GM18511 (cell line): ENCODE data around the gene CCDC187.

Experiments used
- ATAC-seq: cut with Tn5 transposase; IDR thresholded peaks from one replicate; pipeline ENCODE4 v1.9.1; 2021; ENCODE audit warnings: mild to moderate bottlenecking, moderate library complexity; ENCODE audit not compliant: unreplicated experiment

Gene CCDC187

DNA sequence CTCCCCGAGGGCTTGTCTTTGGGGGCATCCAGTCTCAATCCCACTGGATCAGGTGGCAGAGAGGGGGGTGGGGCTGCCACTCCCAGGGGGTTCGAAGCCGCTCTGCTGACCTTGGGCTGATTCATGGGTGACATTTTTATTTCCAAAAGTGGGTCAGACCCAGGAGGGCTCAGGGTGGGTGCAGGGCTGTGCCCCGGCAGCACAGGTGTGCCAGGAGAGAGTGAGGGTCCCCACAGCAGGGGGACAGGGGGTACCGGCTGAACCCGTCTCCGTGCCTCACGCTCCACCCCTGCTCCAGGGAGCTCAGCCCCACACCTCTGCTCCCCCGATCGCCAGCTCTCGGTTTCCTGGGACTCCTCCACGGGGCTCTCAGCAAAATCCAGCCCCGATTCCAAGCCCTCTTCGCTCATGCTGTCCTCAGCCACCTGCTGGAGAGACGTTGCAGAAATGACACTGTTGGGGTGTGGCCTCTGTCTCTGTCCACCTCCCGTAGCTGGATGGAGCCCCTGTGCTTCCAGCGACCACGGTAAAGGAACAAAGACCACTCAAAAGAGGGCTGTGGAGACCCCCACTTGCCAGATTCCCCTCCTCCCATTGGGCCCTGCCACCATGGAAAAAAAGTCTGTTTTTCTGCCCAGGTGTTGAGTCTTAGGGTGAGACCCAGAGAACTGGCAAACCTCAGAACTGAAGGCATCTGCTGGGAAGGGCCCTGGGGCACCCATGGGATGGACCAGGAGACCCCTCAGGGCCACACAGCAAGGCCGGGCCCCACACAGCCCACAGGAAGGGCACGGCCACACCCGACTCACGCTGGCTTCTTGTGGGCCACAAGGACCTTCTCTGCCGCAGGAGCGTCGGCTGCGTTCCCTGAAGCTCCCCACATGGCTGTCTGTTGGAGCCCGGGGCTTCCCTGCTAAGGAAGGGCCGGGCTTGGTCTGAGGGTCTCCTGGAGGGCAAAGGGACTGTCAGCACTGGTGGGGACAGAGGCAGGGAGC, 47.7 kb downstream of the CCDC187 start:
- no peak for ATAC-seq

DNA sequence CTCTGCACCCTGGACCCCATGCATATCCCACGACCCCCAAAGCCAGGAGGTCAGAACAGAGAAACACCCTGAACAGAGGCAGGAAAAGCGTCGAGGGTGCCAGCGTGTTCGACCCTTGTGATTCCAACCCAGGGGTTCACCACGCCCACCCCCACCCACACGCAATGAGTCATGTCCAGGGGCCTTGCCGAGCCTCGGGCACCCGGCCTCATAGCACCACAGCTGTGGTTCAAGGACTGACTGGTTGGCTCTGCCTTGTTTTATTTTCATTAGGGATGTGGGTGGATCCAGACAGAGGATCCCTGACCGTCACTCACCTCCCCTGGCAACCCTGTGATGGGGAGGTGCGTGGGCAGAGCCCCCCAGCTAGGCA, 48.7 kb downstream of the CCDC187 start:
- ATAC-seq = no peak

DNA sequence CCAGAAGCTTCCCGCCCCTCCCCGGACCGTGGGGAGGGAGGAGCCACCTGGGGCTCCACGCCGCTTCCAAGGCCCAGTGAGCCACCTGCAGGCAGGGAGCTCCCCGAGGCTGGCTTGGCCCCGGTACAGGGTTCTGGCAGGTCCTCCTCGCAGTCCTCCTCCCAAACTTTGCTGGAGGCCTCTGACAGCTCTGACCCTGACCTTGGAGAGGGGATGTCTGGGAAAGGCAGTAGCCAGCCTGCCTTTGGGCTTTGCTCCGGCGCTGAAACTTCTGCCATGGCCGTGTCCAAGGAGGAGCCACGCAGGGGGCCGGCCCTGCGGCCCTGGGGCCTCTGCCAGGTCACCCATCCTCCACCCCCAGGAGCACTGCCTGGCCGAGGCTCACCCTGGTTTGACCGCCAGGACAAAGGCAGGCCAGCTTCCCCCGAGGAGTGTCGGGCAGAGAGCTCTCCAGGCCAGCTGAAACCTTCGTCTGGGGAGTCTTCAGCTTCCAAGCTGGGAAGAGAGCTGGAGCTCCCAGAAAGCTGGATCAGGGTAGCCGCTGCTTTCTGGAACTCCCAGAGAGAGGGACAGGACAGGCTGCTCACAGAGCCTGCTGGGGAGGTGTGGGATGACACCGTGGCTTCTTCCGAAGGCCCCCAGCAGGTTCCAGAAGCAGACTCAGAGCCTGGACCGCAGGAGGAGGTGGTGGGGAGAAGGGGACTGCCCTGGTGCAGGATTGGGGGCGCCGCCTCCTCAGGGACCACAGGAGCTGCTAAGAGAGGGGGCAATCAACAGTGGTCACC, 49.3 kb downstream of the CCDC187 start:
- ATAC-seq = no peak

DNA sequence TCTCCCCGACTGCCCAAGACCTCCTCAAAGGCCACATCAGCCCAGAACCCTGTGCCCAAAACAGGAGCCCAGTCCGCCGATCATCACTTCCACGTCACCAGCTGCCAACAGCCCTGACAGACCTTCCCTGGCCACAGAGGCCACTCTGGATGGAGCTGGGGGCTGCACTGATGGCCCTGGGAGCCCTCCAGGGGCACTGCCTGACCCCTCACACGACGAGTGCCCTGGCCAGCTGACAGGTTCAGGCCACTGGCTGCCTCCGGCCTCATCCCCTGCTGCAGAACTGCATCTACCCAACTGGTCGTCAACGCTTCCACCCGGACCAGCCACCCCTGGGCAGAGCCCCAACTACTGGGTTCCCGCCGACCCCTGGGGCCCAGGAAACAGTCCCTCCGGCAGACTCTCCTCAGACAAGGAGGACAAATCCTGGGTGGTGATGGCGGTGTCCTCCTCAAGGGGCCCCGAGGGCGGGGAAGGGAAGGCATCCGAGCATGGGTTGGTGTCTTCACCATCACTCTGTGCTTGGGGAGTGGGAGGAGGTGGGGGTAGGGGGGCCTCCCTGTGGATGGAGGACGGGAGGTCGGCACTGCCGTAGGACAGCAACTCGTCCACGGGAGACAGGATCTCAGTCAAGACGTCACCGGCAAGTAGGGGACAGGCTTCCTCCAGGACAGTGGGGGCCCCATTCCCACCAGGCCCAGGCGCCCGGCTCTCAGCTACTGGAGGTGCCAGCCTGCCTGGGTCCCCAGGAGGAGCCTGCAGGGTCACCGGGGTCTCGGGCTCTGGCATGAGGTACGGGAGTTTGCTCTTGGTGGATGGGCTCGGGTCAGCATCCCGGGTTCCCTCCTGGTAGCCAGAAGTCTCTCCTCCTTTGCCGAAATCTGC, 50.4 kb downstream of the CCDC187 start:
- no peak for ATAC-seq

DNA sequence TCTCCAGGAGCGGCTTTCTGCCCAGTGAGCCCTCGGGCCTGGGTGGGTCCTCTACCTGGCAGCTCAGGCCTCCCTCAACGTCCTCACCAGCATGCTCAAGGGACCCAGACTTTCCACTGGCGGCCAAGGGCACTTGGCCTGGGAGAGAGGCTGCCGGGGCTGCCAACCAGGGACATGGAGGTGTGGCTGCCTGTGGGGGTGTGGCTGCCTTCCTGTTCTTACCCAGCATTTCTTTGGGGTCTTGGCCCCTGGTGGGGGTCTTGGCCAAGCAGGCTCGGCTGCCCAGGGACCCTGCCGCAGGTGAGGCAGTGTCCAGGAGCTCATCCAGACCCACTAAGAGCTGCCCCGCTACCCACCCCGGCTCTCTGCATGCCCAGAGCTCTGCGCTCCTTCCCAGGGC, 51.0 kb downstream of the CCDC187 start:
- ATAC-seq = no peak

DNA sequence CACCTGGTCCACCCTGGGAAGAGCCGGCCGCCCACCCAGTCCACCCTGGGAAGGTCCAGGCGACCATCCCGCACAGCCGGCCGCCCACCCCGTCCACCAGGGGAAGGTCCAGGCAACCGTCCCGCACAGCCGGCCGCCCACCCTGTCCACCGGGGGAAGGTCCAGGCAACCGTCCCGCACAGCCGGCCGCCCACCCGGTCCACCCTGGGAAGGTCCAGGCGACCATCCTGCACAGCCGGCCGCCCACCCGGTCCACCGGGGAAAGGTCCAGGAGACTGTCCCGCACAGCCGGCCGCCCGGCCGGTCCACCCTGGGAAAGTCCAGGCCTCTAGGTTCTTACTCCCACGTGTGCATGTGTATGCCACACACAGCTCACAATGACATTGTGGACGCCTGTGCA, 51.6 kb downstream of the CCDC187 start:
- ATAC-seq = no peak

DNA sequence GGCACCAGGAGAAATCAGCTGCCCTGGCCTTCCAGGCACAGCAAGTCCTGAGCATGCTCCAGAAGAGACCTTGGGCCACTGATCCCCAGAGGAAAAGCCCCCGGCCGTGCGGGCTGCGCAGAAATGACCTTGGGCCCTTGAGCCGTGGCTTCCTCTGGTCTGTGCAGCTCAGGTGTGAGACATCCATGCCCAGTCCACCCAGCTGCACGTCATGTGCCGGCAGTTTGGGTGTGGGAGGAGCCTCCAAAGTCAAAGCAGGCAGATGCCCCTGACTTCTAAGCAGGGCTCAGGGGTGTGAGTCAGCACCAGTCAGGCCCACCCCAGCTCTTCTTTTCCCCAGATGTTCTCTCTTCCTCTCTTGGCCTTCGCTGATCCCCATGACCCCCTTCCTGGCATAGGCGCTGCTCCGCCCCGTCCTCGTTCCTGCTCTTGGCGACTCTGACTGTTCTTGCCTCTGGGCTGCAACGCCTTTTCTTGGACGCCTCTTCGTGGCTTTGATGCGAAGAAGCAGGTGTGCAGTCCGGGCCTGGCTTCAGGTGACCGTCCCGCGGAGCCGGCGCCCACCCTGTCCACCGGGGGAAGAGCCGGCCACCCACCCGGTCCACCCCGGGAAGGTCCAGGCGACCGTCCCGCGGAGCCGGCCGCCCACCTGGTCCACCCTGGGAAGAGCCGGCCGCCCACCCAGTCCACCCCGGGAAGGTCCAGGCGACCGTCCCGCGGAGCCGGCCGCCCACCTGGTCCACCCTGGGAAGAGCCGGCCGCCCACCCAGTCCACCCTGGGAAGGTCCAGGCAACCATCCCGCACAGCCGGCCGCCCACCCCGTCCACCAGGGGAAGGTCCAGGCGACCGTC, 52.4 kb downstream of the CCDC187 start:
- ATAC-seq = no peak

DNA sequence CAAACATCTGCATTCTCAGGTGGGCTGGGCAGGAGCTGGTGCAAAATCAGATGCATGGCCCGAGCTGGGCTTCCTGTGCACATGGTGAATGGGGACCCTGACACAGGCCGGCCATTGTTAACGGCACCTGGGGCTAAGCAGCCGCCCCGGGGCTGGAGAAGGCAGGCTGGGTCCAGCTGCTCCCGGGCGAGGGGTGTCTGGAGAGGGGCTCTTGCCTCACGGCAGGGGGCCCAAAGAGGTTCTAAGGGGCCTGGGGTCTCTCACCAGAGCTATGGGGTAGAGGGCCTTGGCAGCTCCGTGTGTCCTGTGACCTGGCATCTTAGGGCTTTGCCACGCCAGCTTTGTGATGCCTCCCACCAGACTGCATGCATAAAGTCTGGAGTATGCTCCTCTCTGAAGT, 53.2 kb downstream of the CCDC187 start:
- ATAC-seq = no peak

DNA sequence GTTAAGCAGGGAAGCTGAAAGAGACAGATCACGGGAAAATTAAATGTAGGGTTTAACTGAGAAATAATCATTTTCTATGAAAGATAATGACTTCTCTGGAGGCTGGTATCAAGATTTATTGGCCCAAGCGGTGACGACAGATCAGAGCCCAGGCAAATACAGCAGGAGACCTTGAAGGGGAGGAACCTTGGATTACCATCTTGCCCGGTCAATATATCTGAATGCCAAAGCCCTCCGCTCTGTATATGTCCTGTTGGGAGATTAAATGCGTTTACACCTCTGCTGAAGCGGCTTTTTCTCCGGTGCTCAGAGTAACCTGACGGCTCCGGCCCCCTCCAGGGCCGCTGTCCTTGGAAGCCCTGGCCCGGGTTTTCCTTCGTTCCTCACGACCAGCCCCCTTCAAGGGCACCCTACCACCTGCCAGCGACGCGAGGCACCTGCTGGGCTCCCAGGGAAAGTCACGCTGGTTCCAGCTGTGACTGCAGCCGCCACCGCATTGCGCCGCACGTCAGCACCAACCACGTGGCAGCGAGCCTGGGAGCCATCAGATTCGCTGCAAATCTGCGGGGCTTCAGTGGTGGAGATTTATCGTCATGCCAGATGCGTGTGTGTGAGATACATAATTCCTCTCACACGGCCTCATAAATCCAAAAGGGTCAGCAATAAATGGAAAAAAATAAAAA, 53.9 kb downstream of the CCDC187 start:
- no peak for ATAC-seq

DNA sequence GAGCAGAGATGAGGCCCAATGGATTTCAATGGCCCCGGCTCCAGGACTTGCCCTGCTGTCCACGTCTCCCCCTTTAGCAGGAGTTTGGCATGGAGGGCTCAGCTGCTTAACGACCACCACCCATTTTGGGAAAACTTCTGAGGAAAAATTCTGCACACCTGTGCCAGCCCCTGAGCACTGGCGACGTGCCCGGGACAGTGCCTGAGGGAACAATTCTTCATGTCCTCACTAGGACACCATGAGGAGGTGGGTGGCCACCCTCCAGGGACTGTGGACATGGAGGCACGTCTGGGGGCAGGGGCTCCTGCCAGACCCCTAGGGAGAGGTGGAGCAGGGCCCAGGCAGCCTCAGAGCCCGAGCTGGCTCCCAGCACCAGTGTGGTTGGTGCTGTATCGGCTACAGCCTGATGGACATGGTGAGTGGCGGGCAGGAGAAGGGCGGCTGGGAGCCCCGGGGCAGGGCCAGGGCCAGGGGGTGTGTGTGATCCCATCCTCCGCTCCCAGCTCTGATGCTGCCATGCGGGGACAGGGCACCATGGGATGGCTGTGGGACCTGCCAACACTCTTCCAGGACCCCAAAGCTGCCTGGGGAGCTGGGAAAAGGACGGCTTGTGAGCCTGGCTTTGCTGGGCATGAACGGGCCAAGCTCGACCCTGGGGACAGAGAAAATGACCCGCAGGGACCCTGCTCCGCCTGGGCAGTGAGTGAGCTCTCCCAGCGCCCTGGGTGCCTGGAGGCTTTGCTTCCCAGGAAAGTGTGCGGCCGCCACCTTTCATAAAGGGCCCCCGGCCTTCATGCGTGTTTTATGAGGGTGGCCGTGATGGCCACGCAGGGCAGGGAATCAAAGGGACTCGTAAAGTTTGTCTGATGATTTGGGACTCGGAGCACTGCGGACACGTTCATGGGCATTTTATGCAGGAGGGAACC, 54.7 kb downstream of the CCDC187 start:
- no peak for ATAC-seq

DNA sequence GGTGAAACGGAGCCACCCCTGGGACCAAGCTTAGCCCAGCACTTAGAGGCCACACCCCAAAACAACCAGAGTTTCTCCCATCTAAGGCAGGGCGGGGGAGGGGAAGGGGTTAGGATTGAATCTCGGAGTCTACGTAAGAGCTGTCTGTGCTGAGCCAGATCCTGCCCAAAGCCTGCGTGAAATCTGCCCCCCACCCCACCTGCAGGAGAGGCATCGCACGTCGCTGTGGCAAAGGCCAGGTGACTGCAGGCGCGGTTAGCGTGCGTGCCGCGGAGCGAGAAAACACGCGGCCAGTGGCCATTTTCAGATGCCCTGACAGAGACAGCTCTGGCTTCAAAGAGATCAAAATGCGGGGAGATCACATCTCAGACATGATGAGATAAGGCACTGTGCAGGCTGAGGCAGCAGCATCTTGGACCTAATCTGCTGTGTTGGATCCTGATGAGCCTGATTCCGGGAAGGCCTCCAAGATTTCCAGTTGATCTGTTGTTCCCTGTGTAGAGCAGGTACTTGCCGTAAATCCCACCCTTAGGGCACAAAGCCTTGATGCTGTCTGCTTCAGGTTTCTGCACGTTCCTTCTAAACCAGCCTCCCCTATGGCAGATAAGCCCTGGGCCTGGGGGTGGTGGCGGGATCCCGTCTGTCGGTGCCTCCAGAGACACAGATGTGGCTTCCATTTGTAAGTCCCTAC, 55.8 kb downstream of the CCDC187 start:
- ATAC-seq = no peak

DNA sequence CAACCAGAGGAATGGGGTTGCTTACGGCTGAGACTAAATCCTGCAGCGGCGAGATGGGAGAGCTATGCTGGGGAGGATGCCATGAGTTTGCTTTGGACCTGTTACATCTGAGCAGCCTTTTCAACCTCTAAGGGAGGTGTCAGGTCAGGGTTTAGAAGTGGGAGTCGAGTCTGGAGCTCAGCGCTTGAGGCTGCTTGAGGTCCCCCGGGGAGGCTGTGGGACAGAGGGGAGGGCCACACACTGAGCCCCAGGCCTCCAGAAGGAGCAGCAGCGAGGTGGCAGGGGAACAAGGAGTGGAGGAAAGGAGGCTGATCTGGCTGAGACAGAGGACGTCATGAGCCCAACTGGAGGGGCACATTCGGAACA, 56.4 kb downstream of the CCDC187 start:
- ATAC-seq = no peak

DNA sequence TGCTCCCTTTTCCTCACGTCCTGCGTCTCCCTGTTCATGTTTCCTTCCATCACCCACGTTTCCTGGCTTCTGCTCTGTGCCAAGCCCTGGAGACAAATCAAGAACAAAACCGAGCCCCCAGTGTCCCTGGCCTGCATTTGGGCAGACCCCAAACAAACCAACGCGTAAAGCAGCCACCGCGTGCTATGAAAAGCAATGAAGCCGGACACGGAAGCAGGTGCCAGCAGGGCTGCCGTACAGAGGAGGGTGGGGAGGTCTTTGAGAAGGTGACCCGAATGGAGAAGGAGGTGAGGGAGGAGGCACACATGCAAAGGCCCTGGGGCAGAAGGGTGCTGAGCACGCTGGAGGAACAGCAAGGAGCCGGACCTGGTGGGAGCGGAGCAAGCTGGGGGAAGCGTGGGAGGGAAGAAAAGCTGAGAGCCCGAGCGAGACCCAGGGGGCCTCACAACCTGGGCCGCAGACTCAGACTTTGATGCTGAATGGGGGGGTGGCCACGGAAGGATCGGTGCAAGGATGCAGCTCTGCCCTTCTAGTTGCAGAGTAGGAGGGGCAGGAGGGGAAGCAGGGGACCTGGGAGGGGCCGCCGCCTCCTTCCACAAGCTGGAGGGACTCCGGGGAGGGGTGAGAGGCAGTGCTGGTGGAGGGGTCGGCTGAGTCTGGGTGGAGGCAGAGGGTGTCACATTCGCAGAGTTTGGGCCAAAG, 56.9 kb downstream of the CCDC187 start:
- ATAC-seq = no peak

DNA sequence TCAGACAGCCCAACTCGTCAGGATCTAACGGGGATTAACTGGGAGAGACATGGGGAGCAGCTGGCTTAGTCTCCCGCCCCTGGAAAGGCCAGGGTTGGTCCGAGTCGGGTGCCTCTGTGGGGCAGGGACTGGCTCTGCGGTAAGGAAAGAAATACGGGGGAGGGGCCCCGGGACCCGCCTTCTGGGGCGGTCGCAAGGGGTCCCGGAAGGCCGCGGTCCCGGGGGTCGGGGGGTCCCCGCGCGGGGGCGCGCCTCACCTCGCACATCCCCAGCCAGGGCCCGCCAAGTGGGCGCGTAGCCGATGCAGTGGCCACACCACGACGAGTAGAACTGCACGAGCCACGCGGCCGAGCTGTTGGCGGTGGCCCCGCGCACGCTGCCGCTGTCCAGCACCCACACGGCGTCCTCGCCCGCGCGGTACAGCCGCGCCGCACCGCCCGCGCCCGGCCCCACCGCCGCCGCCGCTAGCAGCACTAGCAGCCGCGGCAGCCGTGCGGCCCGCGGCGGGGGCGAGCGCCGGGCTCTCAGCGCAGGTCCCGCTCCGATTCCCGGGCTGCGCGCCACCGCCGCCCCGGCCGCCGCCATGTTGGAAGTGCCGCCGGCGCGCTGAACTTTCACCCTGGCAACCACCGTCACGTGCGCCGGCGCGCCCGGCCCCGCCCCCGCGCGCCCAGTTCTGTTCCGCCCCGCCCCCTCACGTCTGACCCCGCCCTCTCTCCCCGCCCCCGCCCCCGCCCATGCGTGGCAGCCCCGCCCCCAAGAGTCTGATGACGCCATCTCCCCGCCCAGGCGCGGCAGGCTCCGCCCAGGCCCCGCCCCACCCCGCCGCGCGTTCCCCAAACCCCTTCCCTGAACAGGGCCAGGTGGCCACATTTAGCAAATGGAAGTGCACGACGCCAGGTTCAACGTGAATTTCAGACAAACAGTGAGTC, 58.4 kb downstream of the CCDC187 start, which contains the start of gene QSOX2:
QSOX2 (minus strand) TSS at position 594 of the 932 bp plus-strand sequence; CDS start at position 585, 9 bp downstream.
- peak; percentile 46 for ATAC-seq

DNA sequence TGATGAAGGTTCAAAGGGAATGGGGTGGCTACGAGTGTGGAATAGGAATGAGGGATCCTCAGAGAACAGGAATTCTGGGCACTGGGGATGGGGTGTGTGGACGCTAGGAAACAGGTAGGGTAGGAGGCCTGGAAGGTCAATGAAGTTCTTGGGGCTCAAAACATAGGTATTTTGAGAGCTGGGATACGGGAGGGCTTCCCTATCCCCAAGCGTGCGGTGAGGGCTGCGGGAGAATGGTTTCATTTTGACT, 59.0 kb downstream of the CCDC187 start:
- ATAC-seq = no peak
